ENCODE data around the gene ASB2. TPM values are rescaled to one million over a fixed set of nuclear protein-coding genes. Genes with fewer than 3 reads are reported as not detected.
A peak's percentile ranks its signal among the peaks of the same experiment; 100 is the strongest.

ASB2 gene
- total RNA-seq, 4 donors from 2014 or later, result 0.60 to 2.1 (median 1.8) TPM; not detected in 1

DNA sequence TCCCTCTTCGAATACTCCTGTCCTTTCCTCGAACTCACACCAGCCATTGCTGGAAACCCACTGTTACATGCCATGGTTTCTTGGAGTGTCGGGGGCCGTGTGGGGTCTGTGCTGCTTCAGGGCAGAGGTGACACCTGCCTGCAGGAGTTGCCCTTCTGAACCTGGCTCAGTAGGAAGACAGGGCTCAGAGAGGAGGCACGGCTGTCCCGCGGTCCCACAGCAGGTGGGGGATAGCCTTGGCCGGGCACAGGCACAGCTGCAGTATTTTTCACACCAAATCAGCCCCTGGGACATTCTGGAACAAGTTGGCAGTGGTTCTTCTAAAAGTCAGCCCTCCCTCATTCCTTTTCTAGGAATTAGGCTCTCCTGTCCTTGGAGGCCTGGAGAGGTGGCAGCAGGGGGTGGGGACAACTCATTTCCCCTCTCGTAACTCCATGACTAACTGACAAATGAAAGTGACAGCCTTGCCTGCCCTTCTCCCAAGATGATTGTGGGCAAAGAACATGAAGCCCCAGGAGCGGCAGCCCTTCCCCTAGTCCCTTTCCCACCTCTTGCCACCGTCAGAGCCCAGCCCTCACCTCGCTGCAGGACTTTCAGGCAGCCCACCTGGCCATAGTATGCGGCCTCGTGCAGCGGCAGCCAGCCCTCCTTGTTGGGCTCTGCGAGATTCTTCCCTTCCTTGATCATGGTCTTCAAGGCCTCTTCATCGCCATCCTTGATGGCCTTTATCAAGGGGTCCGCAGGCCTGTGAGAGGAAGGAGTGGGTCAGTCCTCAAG, 22.4 kb downstream of the ASB2 start:
- Histone ChIP-seq H3K9me3 (no peaks in the 10 kb centered on the region), H3K36me3 (no peaks in the 10 kb centered on the region), H3K27me3 (no peaks in the 10 kb centered on the region), H3K4me3 (peak overlapping the region in 1 of 4 donors; percentile 9), H3K4me1 (peaks cover 0 to 12% (median 3%) of the 10 kb centered on the region in 4 donors), H3K27ac (peak overlapping the region in 1 of 4 donors; percentile 73)
- DNase-seq (ENCODE audit: low spot score in 2 of 2), result no peak
- 84 to 86% methylated on average over 18 of the region's 18 CpGs for WGBS, 2 donors
- TF ChIP-seq POLR2A (IDR thresholded peaks at IDR 0.05), result no peak
- TF ChIP-seq, protein P1, sequence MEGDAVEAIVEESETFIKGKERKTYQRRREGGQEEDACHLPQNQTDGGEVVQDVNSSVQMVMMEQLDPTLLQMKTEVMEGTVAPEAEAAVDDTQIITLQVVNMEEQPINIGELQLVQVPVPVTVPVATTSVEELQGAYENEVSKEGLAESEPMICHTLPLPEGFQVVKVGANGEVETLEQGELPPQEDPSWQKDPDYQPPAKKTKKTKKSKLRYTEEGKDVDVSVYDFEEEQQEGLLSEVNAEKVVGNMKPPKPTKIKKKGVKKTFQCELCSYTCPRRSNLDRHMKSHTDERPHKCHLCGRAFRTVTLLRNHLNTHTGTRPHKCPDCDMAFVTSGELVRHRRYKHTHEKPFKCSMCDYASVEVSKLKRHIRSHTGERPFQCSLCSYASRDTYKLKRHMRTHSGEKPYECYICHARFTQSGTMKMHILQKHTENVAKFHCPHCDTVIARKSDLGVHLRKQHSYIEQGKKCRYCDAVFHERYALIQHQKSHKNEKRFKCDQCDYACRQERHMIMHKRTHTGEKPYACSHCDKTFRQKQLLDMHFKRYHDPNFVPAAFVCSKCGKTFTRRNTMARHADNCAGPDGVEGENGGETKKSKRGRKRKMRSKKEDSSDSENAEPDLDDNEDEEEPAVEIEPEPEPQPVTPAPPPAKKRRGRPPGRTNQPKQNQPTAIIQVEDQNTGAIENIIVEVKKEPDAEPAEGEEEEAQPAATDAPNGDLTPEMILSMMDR (IDR thresholded peaks at IDR 0.05), result no peak
- TF ChIP-seq EP300 (IDR thresholded peaks at IDR 0.05), result no peak

GRCh38 chr14:93953263-93953662, 23.1 kb downstream of the ASB2 start:
- TF ChIP-seq, protein P1 (IDR thresholded peaks at IDR 0.05), result no peak
- Histone ChIP-seq H3K27ac (peak overlapping the region in 1 of 4 donors; percentile 73), H3K4me1 (peaks cover 0 to 6% (median 3%) of the 10 kb centered on the region in 4 donors)

GRCh38 chr14:93952829-93953228, 23.5 kb downstream of the ASB2 start:
- no peaks in the 10 kb centered on the region for H3K36me3 ChIP-seq
- no peaks in the 10 kb centered on the region for H3K27me3 ChIP-seq
- no peaks in the 10 kb centered on the region for H3K9me3 ChIP-seq
- DNase-seq (ENCODE audit: low spot score in 2 of 2), result no peak
- WGBS, 2 donors, result 79 to 94% methylated on average over 3 of the region's 3 CpGs
- TF ChIP-seq, protein P1 (IDR thresholded peaks at IDR 0.05), result no peak
- TF ChIP-seq POLR2A (IDR thresholded peaks at IDR 0.05), result no peak
- TF ChIP-seq EP300 (IDR thresholded peaks at IDR 0.05), result no peak
- peaks cover 0 to 6% (median 2%) of the 10 kb centered on the region in 4 donors for H3K4me1 ChIP-seq
- no peak overlapping the region for H3K27ac ChIP-seq
- H3K4me3 ChIP-seq, result no peak overlapping the region

More at GRCh38 chr14:93953263-93953662, 23.1 kb downstream of the ASB2 start:
- 59 to 61% methylated on average over 14 of the region's 14 CpGs for WGBS, 2 donors
- no peak for DNase-seq (ENCODE audit: low spot score in 2 of 2)
- H3K27me3 ChIP-seq, result no peaks in the 10 kb centered on the region
- no peaks in the 10 kb centered on the region for H3K9me3 ChIP-seq
- H3K4me3 ChIP-seq, result no peak overlapping the region
- H3K36me3 ChIP-seq, result no peaks in the 10 kb centered on the region

DNA sequence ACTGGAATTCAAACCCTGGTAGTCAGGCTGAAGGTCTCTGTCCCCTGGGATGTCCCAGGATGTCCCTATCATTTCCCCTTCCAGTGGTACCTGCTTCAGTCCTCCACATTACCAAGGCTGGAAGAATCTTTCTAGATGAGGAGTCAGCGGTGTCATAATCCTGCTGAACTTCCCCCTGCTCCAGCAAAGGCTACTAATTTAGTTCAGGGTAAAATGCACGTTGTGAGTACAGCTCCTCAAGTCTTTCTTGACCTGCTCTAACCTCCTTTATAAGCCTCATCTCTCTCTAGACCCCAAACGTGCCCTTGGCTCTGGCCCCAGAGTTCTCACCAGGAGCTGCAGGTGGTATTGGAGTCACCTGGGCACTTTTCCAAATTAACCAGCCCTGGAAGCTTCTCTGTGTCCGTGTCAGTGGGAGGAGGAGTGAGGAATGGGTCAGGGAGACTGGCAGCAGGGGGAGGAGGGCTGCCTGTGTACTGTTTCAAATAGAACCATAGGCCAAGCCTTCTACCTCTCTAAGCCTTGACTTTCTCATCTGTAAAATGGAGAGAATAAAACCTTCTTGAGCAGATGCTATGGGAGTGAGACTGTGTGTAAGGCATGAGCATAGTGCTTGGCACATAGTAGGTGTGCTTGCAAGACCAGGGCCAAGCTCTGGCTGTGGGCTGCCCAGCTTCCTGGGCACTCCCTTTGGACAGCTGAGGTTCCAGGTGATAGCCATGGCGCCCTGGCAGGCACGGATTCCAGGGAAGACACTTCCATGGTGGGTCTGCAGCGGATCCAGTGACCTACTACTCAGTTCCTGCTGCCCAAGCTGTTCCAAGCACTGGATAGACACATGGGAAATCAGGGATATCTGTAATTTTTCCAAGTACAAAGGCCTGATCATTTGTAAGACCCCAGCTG, 24.5 kb downstream of the ASB2 start:
- H3K27ac ChIP-seq, result no peak overlapping the region
- no peaks in the 10 kb centered on the region for H3K9me3 ChIP-seq
- no peaks in the 10 kb centered on the region for H3K36me3 ChIP-seq
- DNase-seq (ENCODE audit: low spot score in 2 of 2), result no peak
- no peak for TF ChIP-seq EP300 (IDR thresholded peaks at IDR 0.05)
- TF ChIP-seq, protein P1 (IDR thresholded peaks at IDR 0.05), result no peak
- no peak for TF ChIP-seq POLR2A (IDR thresholded peaks at IDR 0.05)
- no peaks in the 10 kb centered on the region for H3K27me3 ChIP-seq
- peaks cover 0 to 6% (median 2%) of the 10 kb centered on the region in 4 donors for H3K4me1 ChIP-seq
- H3K4me3 ChIP-seq, result no peak overlapping the region
- WGBS, 2 donors, result 31 to 48% methylated on average over 4 to 5 of the region's 7 CpGs
